ENCODE measurements around the gene OIP5.

DNA sequence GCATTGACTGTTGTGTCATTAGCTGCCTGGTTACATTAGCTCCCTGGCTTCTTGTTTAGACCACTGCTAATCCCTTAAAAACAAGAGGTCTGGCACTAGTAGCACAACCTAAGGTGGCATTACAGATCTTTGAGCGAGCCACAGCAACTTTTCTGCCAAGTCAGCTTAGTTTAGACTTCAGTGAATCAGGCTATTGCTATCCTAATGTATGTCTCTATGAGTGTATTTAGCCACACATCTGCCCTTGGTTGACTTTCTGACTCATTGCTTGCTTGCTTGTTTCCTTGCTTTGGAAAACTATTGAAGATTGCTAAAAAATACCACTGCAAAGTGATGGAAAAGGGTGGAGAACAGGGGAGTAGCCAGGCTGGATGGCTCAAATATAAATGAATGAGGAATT, 51.2 kb downstream of the OIP5 start:
- no peak for TF ChIP-seq CTCF (IDR thresholded peaks at IDR 0.05; ENCODE audit: low read length)
- TF ChIP-seq EZH2 (optimal IDR thresholded peaks at IDR 0.05; ENCODE audit: low read depth, low read length): no peak
